22Rv1 (cell line): ENCODE results near the gene LRRC10B.

Source experiments
- ZFX ChIP-seq: fragments of 450-650 bp; IDR thresholded peaks from 2 replicates; pipeline ENCODE4 v1.6.1; 2017; ENCODE audit warnings: antibody characterized with exemption, borderline replicate concordance
- TF ChIP-seq, protein P1 (sequence below): fragments of 450-650 bp; IDR thresholded peaks from 2 replicates; pipeline ENCODE4 v1.5.1; 2017; ENCODE audit warnings: mild to moderate bottlenecking

DNA sequence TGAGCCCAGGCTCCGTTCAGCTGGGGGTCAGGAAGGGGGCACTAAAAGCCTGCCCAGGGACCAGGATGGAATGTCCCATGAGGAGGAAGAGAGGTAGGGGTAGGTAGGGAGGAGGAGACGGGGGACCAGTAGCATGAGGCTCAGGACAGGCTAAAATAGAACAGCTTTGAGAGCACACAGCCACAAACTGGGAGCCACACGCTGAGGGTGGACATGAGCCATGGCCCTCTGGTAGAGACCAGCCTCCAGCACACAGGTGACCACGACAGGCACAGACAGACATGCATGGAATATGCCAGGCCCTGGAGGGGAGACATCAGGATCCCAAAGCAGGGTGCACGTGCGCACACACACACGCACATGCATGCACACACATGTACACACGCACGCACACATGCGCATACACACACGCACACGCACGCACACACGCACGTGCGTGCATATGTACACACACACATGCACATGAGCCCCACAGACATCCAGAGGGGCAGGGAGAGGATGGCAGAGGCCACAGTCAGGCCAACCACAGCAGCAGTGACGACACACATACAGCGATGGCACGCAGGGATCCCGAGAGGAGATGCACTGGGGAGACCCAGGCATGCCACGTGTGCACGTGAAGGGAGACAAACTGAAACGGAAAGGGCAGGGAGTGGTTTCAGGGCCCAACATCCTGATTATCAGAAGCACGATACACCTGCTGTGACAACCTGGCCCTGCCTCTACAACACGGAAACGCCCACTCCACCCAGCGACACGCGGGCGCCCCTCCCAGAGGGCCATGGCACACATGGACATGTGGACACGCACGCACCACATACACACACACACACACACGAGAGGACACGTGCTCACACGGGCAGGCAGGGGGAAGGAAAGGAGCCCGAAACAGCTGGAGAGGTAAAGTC, 25.7 kb downstream of the LRRC10B start:
- TF ChIP-seq, protein P1, sequence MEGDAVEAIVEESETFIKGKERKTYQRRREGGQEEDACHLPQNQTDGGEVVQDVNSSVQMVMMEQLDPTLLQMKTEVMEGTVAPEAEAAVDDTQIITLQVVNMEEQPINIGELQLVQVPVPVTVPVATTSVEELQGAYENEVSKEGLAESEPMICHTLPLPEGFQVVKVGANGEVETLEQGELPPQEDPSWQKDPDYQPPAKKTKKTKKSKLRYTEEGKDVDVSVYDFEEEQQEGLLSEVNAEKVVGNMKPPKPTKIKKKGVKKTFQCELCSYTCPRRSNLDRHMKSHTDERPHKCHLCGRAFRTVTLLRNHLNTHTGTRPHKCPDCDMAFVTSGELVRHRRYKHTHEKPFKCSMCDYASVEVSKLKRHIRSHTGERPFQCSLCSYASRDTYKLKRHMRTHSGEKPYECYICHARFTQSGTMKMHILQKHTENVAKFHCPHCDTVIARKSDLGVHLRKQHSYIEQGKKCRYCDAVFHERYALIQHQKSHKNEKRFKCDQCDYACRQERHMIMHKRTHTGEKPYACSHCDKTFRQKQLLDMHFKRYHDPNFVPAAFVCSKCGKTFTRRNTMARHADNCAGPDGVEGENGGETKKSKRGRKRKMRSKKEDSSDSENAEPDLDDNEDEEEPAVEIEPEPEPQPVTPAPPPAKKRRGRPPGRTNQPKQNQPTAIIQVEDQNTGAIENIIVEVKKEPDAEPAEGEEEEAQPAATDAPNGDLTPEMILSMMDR, result no peak
- TF ChIP-seq ZFX, result no peak
